H1 (cell line): ENCODE data around the gene NT5E.

ENCODE experiments used
- CBX5 ChIP-seq: fragments of 300-800, 300-1000 bp; sonication (generic); IDR thresholded peaks from 2 replicates; pipeline ENCODE4 v1.7.1; 2016; ENCODE audit warnings: antibody characterized with exemption, low read length, low read depth
- CTCF ChIP-seq, 3 experiments: IDR thresholded peaks; 1 replicate in 2 of 3; 2 replicates in 1 of 3; pipeline versions ENCODE4 v1.5.1 to v1.6.1; 2011; ENCODE audit warnings: low read length in 3 of 3, mild to moderate bottlenecking in 3 of 3, inconsistent platforms in 2 of 3, low read depth in 1 of 3, moderate library complexity in 1 of 3; ENCODE audit not compliant: insufficient read depth in 1 of 3; ENCODE audit errors: control extremely low read depth in 1 of 3
- E2F6 ChIP-seq: IDR thresholded peaks from 2 replicates; pipeline ENCODE4 v1.6.1; 2012; ENCODE audit warnings: inconsistent platforms
- EZH2 ChIP-seq: fragments of 200-600 bp; sonication (generic); IDR thresholded peaks from 2 replicates; pipeline ENCODE4 v1.7.1; 2012; ENCODE audit warnings: low read depth, mild to moderate bottlenecking, moderate library complexity, low read length, inconsistent platforms; ENCODE audit not compliant: severe bottlenecking
- MAX ChIP-seq: IDR thresholded peaks from 2 replicates; pipeline ENCODE4 v1.6.1; 2012; ENCODE audit warnings: inconsistent platforms
- PHF8 ChIP-seq: fragments of 200-600 bp; sonication (generic); conservative IDR thresholded peaks from 2 replicates; pipeline ENCODE4 v1.7.1; 2012; ENCODE audit warnings: low read depth, mild to moderate bottlenecking, inconsistent platforms, low read length, moderate library complexity
- POLR2AphosphoS5 ChIP-seq: IDR thresholded peaks from 2 replicates; pipeline ENCODE4 v1.6.1; 2011; ENCODE audit warnings: low read depth, low read length
- SUZ12 ChIP-seq: fragments of 200-600 bp; sonication (generic); IDR thresholded peaks from 2 replicates; pipeline ENCODE4 v1.6.1; 2012; ENCODE audit warnings: mild to moderate bottlenecking, inconsistent platforms, low read length, moderate library complexity, mixed read lengths
- YY1 ChIP-seq: IDR thresholded peaks from 2 replicates; pipeline ENCODE4 v1.6.1; 2011; ENCODE audit warnings: low read depth, mild to moderate bottlenecking, low read length

- TF ChIP-seq POLR2AphosphoS5 (no peak), E2F6 (no peak), PHF8 (no peak), CTCF (IDR thresholded peaks at IDR 0.05; ENCODE audit: control extremely low read depth in 1 of 3, insufficient read depth in 1 of 3, low read depth in 1 of 3, low read length in 3 of 3) (no peak), CBX5 (no peak), YY1 (no peak), EZH2 (no peak), SUZ12 (no peak), MAX (no peak)
These were observed 18.4 kb downstream of the NT5E start for GRCh38 chr6:85468326-85468725.
